Omental fat pad (tissue), 4 donors: ENCODE measurements around the gene PCDHGB3. TPM values are rescaled to one million over a fixed set of nuclear protein-coding genes. Genes with fewer than 3 reads are reported as not detected.

Source experiments
- ATAC-seq: fragments of 150-250 bp; one replicate; pipeline ENCODE4 v1.9.1; 2016; ENCODE audit warnings: mild to moderate bottlenecking, moderate library complexity; ENCODE audit not compliant: low FRiP score
- DNase-seq: peaks from one replicate; pipeline ENCODE4 v3.0.0-alpha.2; 2019; ENCODE audit warnings: low spot score
- CTCF ChIP-seq, 3 donors: fragments of 450-650 bp; IDR thresholded peaks; one replicate each; pipeline ENCODE4 v1.5.1; 2016 to 2017; ENCODE audit warnings: antibody characterized with exemption in 3 of 3, mild to moderate bottlenecking in 3 of 3, moderate library complexity in 2 of 3
- total RNA-seq, 4 donors: library from RNA; depleted of rRNA; stranded (reverse); fragments of >200 nt; gene quantifications; one replicate each; pipeline ENCODE4 v1.1.0, GENCODE V29; 2016

PCDHGB3 gene
- total RNA-seq, 4 donors from 2014 or later = 2.5 to 13.2 (median 3.9) TPM

- DNase-seq = no peak
- ATAC-seq = no peak
- no peak for TF ChIP-seq CTCF (IDR thresholded peaks at IDR 0.05)
These were observed 20.0 kb upstream of the PCDHGB3 start, which contains the start of gene PCDHGB1 for GRCh38 chr5:141349917-141350619. Gene PCDHGB1 (plus strand): TSS chr5:141350099. CDS start chr5:141350261, 162 bp downstream.

- DNase-seq (no peak), ATAC-seq (no peak)
- no peak for TF ChIP-seq CTCF (IDR thresholded peaks at IDR 0.05)
These were observed 18.5 kb upstream of the PCDHGB3 start for GRCh38 chr5:141351591-141351990.

- TF ChIP-seq CTCF (IDR thresholded peaks at IDR 0.05) = no peak
- ATAC-seq (no peak), DNase-seq (no peak)
These were observed 15.1 kb upstream of the PCDHGB3 start, which contains the start of gene PCDHGA4 for GRCh38 chr5:141354900-141355469. Gene PCDHGA4 (plus strand): TSS chr5:141355021. CDS start chr5:141355108, 87 bp downstream.

GRCh38 chr5:141355641-141356040, 14.4 kb upstream of the PCDHGB3 start:
- no peak for DNase-seq
- no peak for ATAC-seq
- no peak for TF ChIP-seq CTCF (IDR thresholded peaks at IDR 0.05)

- DNase-seq (no peak), ATAC-seq (no peak)
- no peak for TF ChIP-seq CTCF (IDR thresholded peaks at IDR 0.05)
These were observed 13.9 kb upstream of the PCDHGB3 start for GRCh38 chr5:141356133-141356532.

- no peak for DNase-seq
- ATAC-seq = no peak
- no peak for TF ChIP-seq CTCF (IDR thresholded peaks at IDR 0.05)
These were observed 13.1 kb upstream of the PCDHGB3 start for GRCh38 chr5:141356950-141357349.
